K562 (cell line): Measurements from ENCODE around the gene IP6K2. TPM values are rescaled to one million over a fixed set of nuclear protein-coding genes. Genes with fewer than 3 reads are reported as not detected.

Experiments used
- ARNT ChIP-seq, 2 experiments: fragments of 450-650 bp; IDR thresholded peaks; 2 replicates each; pipeline ENCODE4 v1.6.1; 2016; ENCODE audit warnings: mild to moderate bottlenecking in 1 of 2
- CHCHD3 ChIP-seq: fragments of 250-450 bp; sonication (Bioruptor Pico); IDR thresholded peaks from 2 replicates; pipeline ENCODE4 v2.1.2; 2022; ENCODE audit warnings: mild to moderate bottlenecking
- CLOCK ChIP-seq: fragments of 250-450 bp; sonication (Bioruptor Pico); IDR thresholded peaks from 2 replicates; pipeline ENCODE4 v1.4.0; 2020; ENCODE audit warnings: mild to moderate bottlenecking, moderate library complexity, borderline replicate concordance
- CREBBP ChIP-seq: IDR thresholded peaks from one replicate; pipeline ENCODE4 v1.6.1; 2012; ENCODE audit warnings: low read depth, mild to moderate bottlenecking, control low read depth, inconsistent platforms, low read length
- ETV6 ChIP-seq, 3 experiments: fragments of 150-350 bp in 1 of 3; sonication (generic) in 1 of 3; formaldehyde crosslinking in 1 of 3; IDR thresholded peaks; 2 replicates each; pipeline versions ENCODE4 v1.6.1 to v1.8.0; 2014 to 2022; ENCODE audit warnings: borderline replicate concordance in 2 of 3, low read depth in 2 of 3, antibody characterized with exemption in 1 of 3, low read length in 1 of 3, mild to moderate bottlenecking in 1 of 3, missing genetic modification reagents in 1 of 3
- FIP1L1 ChIP-seq: fragments of 200-400 bp; formaldehyde crosslinking; IDR thresholded peaks from 2 replicates; pipeline ENCODE4 v1.6.1; 2018; ENCODE audit warnings: mild to moderate bottlenecking, low read depth, low read length; ENCODE audit not compliant: poor library complexity, severe bottlenecking
- FOXK2 ChIP-seq, 2 experiments: fragments of 450-650 bp; IDR thresholded peaks in 1 of 2; conservative IDR thresholded peaks in 1 of 2; 2 replicates each; pipeline ENCODE4 v1.6.1; 2016; ENCODE audit warnings: low read depth in 2 of 2, mild to moderate bottlenecking in 1 of 2
- IFI16 ChIP-seq: fragments of 250-450 bp; sonication (Bioruptor Pico); IDR thresholded peaks from 2 replicates; pipeline ENCODE4 v2.1.2; 2022; ENCODE audit warnings: mild to moderate bottlenecking, inconsistent platforms
- ILK ChIP-seq: fragments of 450-650 bp; IDR thresholded peaks from 2 replicates; pipeline ENCODE4 v1.6.1; 2016; ENCODE audit warnings: missing genetic modification characterization, low read depth, mild to moderate bottlenecking, missing compliant biosample characterization, moderate library complexity, borderline replicate concordance
- KAT7 ChIP-seq: sonication (generic); formaldehyde crosslinking; IDR thresholded peaks from 2 replicates; pipeline ENCODE4 v1.8.0; 2022; ENCODE audit warnings: missing genetic modification reagents, mild to moderate bottlenecking, borderline replicate concordance
- L3MBTL2 ChIP-seq: fragments of 450-650 bp; IDR thresholded peaks from 2 replicates; pipeline ENCODE4 v1.6.1; 2016; ENCODE audit warnings: mild to moderate bottlenecking, moderate library complexity
- MEF2A ChIP-seq: IDR thresholded peaks from 2 replicates; pipeline ENCODE4 v1.6.1; 2011; ENCODE audit warnings: low read depth, mild to moderate bottlenecking, low read length, moderate library complexity; ENCODE audit not compliant: control insufficient read depth
- MXI1 ChIP-seq: IDR thresholded peaks from 2 replicates; pipeline ENCODE4 v1.6.1; 2011; ENCODE audit warnings: low read depth, mild to moderate bottlenecking, improper control_type of control experiment, low read length
- NFRKB ChIP-seq: fragments of 450-650 bp; IDR thresholded peaks from 2 replicates; pipeline ENCODE4 v1.6.1; 2016; ENCODE audit warnings: low read depth
- PATZ1 ChIP-seq: fragments of 250-450 bp; sonication (Bioruptor Pico); IDR thresholded peaks from 2 replicates; pipeline ENCODE4 v1.5.0; 2020; ENCODE audit warnings: mild to moderate bottlenecking, borderline replicate concordance
- PHF8 ChIP-seq: fragments of 200-600 bp; sonication (generic); IDR thresholded peaks from 2 replicates; pipeline ENCODE4 v1.6.1; 2012; ENCODE audit warnings: mixed run types, mild to moderate bottlenecking, inconsistent platforms, low read length, moderate library complexity, borderline replicate concordance
- RFX5 ChIP-seq: IDR thresholded peaks from 2 replicates; pipeline ENCODE4 v1.6.1; 2011; ENCODE audit warnings: low read depth, mild to moderate bottlenecking, improper control_type of control experiment, low read length
- SMC3 ChIP-seq: conservative IDR thresholded peaks from 2 replicates; pipeline ENCODE4 v1.6.1; 2011; ENCODE audit warnings: low read depth, low read length, improper control_type of control experiment; ENCODE audit not compliant: insufficient read depth
- TEAD1 ChIP-seq, 2 experiments: fragments of 450-650 bp in 1 of 2; sonication (generic) in 1 of 2; formaldehyde crosslinking; IDR thresholded peaks; 2 replicates each; pipeline versions ENCODE4 v1.4.0 to v1.8.0; 2020 to 2022; ENCODE audit warnings: mild to moderate bottlenecking in 2 of 2, missing genetic modification reagents in 1 of 2
- WHSC1 ChIP-seq: IDR thresholded peaks from one replicate; pipeline ENCODE4 v1.6.1; 2012; ENCODE audit warnings: low read length, control low read depth, inconsistent platforms
- ZNF431 ChIP-seq: sonication (generic); formaldehyde crosslinking; IDR thresholded peaks from 2 replicates; pipeline ENCODE4 v1.8.0; 2022; ENCODE audit warnings: mild to moderate bottlenecking, missing genetic modification reagents
- ZNF695 ChIP-seq: fragments of 450-650 bp; formaldehyde crosslinking; IDR thresholded peaks from 2 replicates; pipeline ENCODE4 v1.4.0; 2020; ENCODE audit warnings: mild to moderate bottlenecking, moderate library complexity
- ZNF780A ChIP-seq: fragments of 250-450 bp; sonication (Bioruptor Pico); IDR thresholded peaks from 2 replicates; pipeline ENCODE4 v1.5.0; 2021; ENCODE audit warnings: mild to moderate bottlenecking
- polyA plus RNA-seq, 8 experiments: library from polyadenylated mRNA; depleted of rRNA in 4 of 8; stranded (reverse) in 5 of 8; unstranded in 3 of 8; fragments of >200 nt; fragmentation: Nextera tagmentation in 2 of 8; fragmentation: Illumina TruSeq in 1 of 8; extraction: Ambion mirVana in 2 of 8; extraction: Trizol in 1 of 8; gene quantifications; 2 replicates each; pipeline versions ENCODE4 v1.2.1 to v1.2.3, GENCODE V29; 2011 to 2014; ENCODE audit warnings: inconsistent platforms in 1 of 8, missing spikeins in 1 of 8
- total RNA-seq, 7 experiments: library from RNA; depleted of rRNA in 6 of 7; stranded (reverse); fragments of >200 nt in 6 of 7; fragmentation: Illumina TruSeq in 2 of 7; extraction: Trizol in 2 of 7; gene quantifications; 2 replicates each; pipeline versions ENCODE4 v1.2.1 to v1.2.3, GENCODE V29; 2011 to 2021; ENCODE audit warnings: low replicate concordance in 1 of 7

IP6K2 gene
- total and polyA plus RNA-seq, 9 of the 15 experiments (the other 6 are each of a cell fraction or from before 2014, with no cell fraction given): 19.6 to 78.1 (median 48.0) TPM

GRCh38 chr3:48716982-48717746 is at the start of gene IP6K2 (continued):
- TF ChIP-seq WHSC1 (no peak), MXI1 (peak; percentile 74), ILK (tag) (no peak), ZNF780A (no peak), ARNT (IDR thresholded peaks at IDR 0.05) (no peak), L3MBTL2 (peak; percentile 34; the same call in 1 of the 2 replicates), CLOCK (CRISPR knock-in tag) (no peak), TEAD1 (CRISPR knock-in tag; IDR thresholded peaks at IDR 0.05) (no peak), MEF2A (no peak), PATZ1 (no peak), FOXK2 (conservative IDR thresholded peaks at IDR 0.05 in 1 of 2, IDR thresholded peaks at IDR 0.05 in 1 of 2; ENCODE audit: low read depth in 2 of 2) (peak in 1 of 2 experiments; percentile 60; a peak in 3 of 4 replicates), ZNF431 (CRISPR knock-in tag) (no peak), SMC3 (no peak), CHCHD3 (CRISPR knock-in tag) (no peak), CREBBP (no peak), NFRKB (peak; percentile 77), ZNF695 (CRISPR knock-in tag) (no peak), PHF8 (peak; percentile 87), ETV6 (IDR thresholded peaks at IDR 0.05; ENCODE audit: borderline replicate concordance in 1 of 2, low read depth in 2 of 2, low read length in 1 of 2) (no peak), ETV6 (CRISPR knock-in tag; IDR thresholded peaks at IDR 0.05; ENCODE audit: borderline replicate concordance) (no peak), IFI16 (CRISPR knock-in tag) (no peak), FIP1L1 (no peak), RFX5 (peak; percentile 93), KAT7 (no peak)
